GM06990 (cell line): ENCODE results near the gene UCK1.

Experiments used
- DNase-seq: peaks from one replicate; pipeline ENCODE4 v3.0.0-alpha.2; 2011; ENCODE audit not compliant: insufficient read length; ENCODE audit errors: extremely low read depth
- H3K27me3 ChIP-seq: replicated peaks from 2 replicates; pipeline ENCODE4 v1.6.0; 2011; ENCODE audit warnings: low read length; ENCODE audit not compliant: control insufficient read depth, insufficient read depth
- H3K36me3 ChIP-seq: 2 replicates; pipeline ENCODE4 v1.5.1; 2011; ENCODE audit warnings: low read length; ENCODE audit not compliant: control insufficient read depth, insufficient read depth
- H3K4me3 ChIP-seq: replicated peaks from 2 replicates; pipeline ENCODE4 v1.5.1; 2011; ENCODE audit warnings: low read depth, mild to moderate bottlenecking, control low read depth, low read length
- TF ChIP-seq, protein P1 (sequence below): IDR thresholded peaks from 2 replicates; pipeline ENCODE4 v1.5.1; 2011; ENCODE audit warnings: low read length, control low read depth, mild to moderate bottlenecking, inconsistent platforms; ENCODE audit not compliant: insufficient read depth, poor library complexity, severe bottlenecking

Gene UCK1

DNA sequence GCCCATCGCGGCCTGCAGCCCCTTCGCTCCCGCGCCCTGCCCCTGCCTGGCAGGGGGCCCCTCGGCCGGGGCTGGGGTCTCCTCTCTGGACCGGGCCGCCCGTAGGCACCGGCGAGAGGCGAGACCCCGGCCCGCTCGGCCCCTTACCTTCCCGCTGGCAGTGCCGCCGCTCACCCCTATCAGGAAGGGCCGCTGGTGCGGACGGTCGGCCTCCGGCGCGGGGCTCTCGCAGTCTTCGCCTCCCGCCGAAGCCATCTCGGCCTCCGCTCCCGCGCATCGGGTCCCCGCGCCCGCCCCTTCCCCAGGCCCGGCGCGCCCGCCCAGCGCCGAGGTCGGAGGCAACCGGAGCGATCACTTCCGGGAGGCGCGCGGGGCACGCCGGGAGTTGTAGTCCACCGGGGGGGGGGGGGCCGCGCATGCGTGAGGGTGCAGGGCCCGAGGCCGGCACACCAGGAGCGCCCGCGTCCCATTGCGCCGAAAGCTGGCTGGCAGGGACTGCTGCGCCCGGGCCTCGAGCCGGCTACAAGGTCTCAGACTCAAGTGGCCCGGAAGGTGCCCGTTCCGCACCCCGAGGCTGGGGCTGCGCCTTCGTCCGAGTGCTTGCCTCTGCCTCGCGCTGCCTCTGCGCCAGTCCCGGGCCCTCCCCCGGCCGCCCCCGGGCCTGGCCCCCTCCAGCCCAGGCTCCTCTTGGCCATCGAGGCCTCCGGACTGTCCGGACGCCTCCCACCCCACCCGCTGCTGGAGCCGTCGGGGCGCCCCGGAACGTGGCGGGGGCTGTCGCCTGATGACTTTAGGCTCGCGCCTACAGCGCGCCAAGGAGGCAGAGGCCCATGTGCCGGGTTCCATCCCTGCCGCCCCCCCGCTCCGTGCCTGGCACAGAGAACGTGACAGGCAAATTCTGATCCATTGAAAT, at the start of gene UCK1:
UCK1 (minus strand) TSS at position 344 of the 913 bp plus-strand sequence; CDS start at position 255, 89 bp downstream.
- DNase-seq: peak; percentile 86
- peak within 1 kb of the TSS; percentile 90 for H3K4me3 ChIP-seq
- H3K36me3 ChIP-seq: peaks cover 10% of the 10 kb centered on the region
- no peaks in the 10 kb centered on the region for H3K27me3 ChIP-seq
- TF ChIP-seq, protein P1, sequence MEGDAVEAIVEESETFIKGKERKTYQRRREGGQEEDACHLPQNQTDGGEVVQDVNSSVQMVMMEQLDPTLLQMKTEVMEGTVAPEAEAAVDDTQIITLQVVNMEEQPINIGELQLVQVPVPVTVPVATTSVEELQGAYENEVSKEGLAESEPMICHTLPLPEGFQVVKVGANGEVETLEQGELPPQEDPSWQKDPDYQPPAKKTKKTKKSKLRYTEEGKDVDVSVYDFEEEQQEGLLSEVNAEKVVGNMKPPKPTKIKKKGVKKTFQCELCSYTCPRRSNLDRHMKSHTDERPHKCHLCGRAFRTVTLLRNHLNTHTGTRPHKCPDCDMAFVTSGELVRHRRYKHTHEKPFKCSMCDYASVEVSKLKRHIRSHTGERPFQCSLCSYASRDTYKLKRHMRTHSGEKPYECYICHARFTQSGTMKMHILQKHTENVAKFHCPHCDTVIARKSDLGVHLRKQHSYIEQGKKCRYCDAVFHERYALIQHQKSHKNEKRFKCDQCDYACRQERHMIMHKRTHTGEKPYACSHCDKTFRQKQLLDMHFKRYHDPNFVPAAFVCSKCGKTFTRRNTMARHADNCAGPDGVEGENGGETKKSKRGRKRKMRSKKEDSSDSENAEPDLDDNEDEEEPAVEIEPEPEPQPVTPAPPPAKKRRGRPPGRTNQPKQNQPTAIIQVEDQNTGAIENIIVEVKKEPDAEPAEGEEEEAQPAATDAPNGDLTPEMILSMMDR: no peak

DNA sequence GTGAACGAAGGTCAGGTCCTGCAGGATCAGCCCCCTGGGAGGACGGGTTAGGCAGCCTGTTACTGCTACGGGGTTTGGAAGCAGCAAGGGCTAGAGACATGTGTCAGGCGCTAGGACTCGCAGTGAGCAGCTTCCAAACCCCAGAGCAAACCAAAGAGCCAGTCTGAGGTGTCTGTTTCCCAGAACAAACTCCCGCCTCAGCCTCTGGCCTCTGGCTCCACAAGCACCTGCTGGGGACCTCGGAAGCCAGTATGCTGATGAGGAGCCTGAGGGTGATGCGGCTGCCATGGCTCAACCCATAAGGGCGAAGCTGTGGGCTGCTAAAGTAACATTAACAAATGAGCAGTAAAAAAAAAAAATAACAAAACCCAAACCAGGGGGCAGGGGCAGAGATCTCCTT, 49.3 kb upstream of the UCK1 start:
- no peaks in the 10 kb centered on the region for H3K27me3 ChIP-seq
- peaks cover 75% of the 10 kb centered on the region for H3K36me3 ChIP-seq
- H3K4me3 ChIP-seq: no peak overlapping the region
- TF ChIP-seq, protein P1: no peak
- no peak for DNase-seq

DNA sequence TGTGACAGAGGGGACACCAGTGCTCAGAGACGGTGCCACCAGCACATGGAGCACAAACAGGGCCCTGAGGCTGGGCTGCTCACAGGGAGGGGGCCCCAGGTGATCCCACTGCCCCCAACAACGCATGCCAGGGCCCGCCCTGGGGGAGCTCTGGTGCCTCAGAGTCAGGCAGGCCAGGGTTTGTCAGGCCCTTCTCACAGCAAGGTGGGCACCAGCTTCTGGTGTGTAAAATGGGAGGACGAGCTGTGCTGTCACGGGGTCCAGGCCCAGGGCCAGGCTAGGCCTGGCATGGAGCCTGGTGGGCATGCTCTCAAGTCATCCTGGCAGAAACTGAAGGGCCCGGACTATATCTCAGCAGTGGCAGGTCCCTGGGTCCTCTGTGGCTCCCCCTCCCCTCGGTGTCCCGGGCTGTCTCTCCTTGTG, 48.7 kb upstream of the UCK1 start:
- H3K27me3 ChIP-seq: no peaks in the 10 kb centered on the region
- TF ChIP-seq, protein P1: no peak
- no peak for DNase-seq
- H3K36me3 ChIP-seq: peaks cover 77% of the 10 kb centered on the region
- no peak overlapping the region for H3K4me3 ChIP-seq

DNA sequence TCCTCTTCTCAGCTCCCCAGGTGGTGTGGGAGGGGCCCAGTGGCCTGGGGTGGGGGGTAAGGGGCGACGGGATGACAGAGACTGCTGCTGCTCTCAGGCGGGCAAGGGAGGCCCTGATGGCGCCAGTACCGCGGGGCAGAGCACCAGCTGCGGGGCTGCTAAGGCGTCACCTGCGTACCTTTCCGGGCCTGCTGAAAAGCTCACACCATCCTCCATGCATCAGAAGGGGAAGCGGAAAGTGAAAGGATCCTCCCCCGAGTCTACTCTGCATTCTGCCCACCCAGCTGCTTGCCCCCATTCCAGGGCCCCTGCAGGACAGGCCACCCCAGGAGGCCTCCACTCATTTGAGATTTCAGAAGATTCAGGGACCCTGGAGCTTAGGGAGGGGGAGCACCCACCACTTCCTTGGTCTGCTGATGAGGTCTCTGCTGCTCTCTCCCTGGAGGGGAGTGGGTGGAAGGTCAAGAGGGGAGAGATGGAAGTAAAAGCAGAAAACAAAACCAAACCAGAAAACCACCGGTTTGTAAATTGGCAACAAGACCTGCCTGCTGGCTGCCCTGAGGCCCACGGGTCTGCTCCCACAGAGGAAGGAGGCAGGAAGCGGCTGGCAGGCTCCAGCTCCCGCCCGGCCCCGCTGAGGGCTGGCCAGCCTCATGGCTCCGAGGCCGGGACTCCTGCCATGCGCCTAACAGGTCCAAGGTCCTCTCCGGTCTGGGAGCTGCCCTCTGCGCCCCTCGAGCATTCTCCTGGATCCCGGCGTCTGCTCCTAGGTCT, 47.9 kb upstream of the UCK1 start:
- Histone ChIP-seq H3K27me3 (no peaks in the 10 kb centered on the region), H3K36me3 (peaks cover 69% of the 10 kb centered on the region), H3K4me3 (no peak overlapping the region)
- peak; percentile 51 for DNase-seq
- TF ChIP-seq, protein P1: no peak

DNA sequence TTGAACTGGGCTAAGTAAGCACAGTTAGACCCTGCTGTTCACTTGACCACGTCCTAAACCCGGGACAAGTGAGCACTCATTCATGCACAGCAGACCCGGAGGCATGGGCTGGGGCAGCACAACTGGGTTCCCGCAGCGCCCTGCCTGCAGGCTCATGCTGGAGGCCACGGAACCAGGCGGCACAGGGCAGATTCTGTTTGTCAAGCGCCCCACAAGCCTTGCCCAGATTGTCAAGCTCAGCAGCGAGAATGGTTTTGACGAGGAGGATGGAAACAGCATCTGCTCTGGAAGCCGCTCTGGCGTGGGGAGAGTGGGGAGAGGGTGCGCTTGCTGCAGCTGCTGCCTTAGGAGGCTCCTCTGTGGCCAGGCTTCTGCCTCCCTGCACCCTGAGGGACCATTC, 47.0 kb upstream of the UCK1 start:
- Histone ChIP-seq H3K27me3 (no peaks in the 10 kb centered on the region), H3K36me3 (peaks cover 64% of the 10 kb centered on the region), H3K4me3 (no peak overlapping the region)
- TF ChIP-seq, protein P1: no peak
- no peak for DNase-seq
